Measurements from ENCODE around the gene ZBTB12. TPM values are rescaled to one million over a fixed set of nuclear protein-coding genes. Genes with fewer than 3 reads are reported as not detected.

The ZBTB12 gene
- polyA plus RNA-seq, 1 donor (not counting 4 experiments of a cell fraction or from before 2014, with no cell fraction given), result 0.64 TPM

- no peaks in the 10 kb centered on the region for H3K9me1 ChIP-seq (ENCODE audit: control insufficient read depth, extremely low read depth, insufficient read depth, low read length)
- peaks cover 12% of the 10 kb centered on the region for H3K4me1 ChIP-seq (ENCODE audit: control insufficient read depth, extremely low read depth, insufficient read depth, low read length)
- H3K9me3 ChIP-seq (ENCODE audit: control insufficient read depth, low read depth, low read length), result no peaks in the 10 kb centered on the region
- peak within 1 kb of the TSS; percentile 71 for H3K27ac ChIP-seq (ENCODE audit: control insufficient read depth, insufficient read depth, low read length)
- peaks cover 5% of the 10 kb centered on the region for H3K79me2 ChIP-seq (ENCODE audit: control insufficient read depth, insufficient read depth, low read length)
- DNase-seq (ENCODE audit: low read depth, low spot score) (peak; percentile 99), FAIRE-seq (peak; percentile 17)
- no peaks in the 10 kb centered on the region for H3K27me3 ChIP-seq (ENCODE audit: control insufficient read depth, extremely low read depth, insufficient read depth, low read length)
- H3K36me3 ChIP-seq (ENCODE audit: control insufficient read depth in 2 of 2, extremely low read depth in 1 of 2, insufficient read depth in 2 of 2, low read length in 2 of 2), result peaks cover 11 to 15% of the 10 kb centered on the region in 2 experiments
- H2AFZ ChIP-seq (ENCODE audit: control insufficient read depth, low read length), result peak within 1 kb of the TSS; percentile 88
- no peaks in the 10 kb centered on the region for H4K20me1 ChIP-seq (ENCODE audit: control insufficient read depth, extremely low read depth, insufficient read depth, low read length)
- peak within 1 kb of the TSS; percentile 85 for H3K9ac ChIP-seq (ENCODE audit: control insufficient read depth, extremely low read depth, insufficient read depth, low read length)
- TF ChIP-seq EZH2 (IDR thresholded peaks at IDR 0.05; ENCODE audit: low read length), result no peak
- no peak for TF ChIP-seq CTCF (optimal IDR thresholded peaks at IDR 0.05 in 1 of 3, IDR thresholded peaks at IDR 0.05 in 1 of 3, conservative IDR thresholded peaks at IDR 0.05 in 1 of 3; ENCODE audit: extremely low read depth in 1 of 3, insufficient read depth in 2 of 3, low read length in 3 of 3)
- dilution Hi-C loops (cut with MboI; ENCODE audit: extremely low pct_ligation_motif_present, low sequenced_read_pairs), result no loop called here
- peak within 1 kb of the TSS; percentile 96 for H3K4me2 ChIP-seq (ENCODE audit: control insufficient read depth, extremely low read depth, insufficient read depth, low read depth, low read length)
- H3K4me3 ChIP-seq (ENCODE audit: control insufficient read depth in 2 of 3, extremely low read depth in 1 of 3, insufficient read depth in 2 of 3, low read depth in 1 of 3, low read length in 3 of 3), result peak within 1 kb of the TSS; percentile 63 to 90 (median 89)
Observed at GRCh38 chr6:31862344-31863235, 39.3 kb downstream of the ZBTB12 start, which contains the start of gene NEU1. Gene NEU1 (minus strand): TSS chr6:31862821. CDS start chr6:31862776, 45 bp downstream.

GRCh38 chr6:31861919-31862343, 40.0 kb downstream of the ZBTB12 start:
- H3K79me2 ChIP-seq (ENCODE audit: control insufficient read depth, insufficient read depth, low read length), result peaks cover 5% of the 10 kb centered on the region
- H3K9me1 ChIP-seq (ENCODE audit: control insufficient read depth, extremely low read depth, insufficient read depth, low read length), result no peaks in the 10 kb centered on the region
- TF ChIP-seq CTCF (optimal IDR thresholded peaks at IDR 0.05 in 1 of 3, IDR thresholded peaks at IDR 0.05 in 1 of 3, conservative IDR thresholded peaks at IDR 0.05 in 1 of 3; ENCODE audit: extremely low read depth in 1 of 3, insufficient read depth in 2 of 3, low read length in 3 of 3), result no peak
- no peak for TF ChIP-seq EZH2 (IDR thresholded peaks at IDR 0.05; ENCODE audit: low read length)
- peaks cover 14 to 15% of the 10 kb centered on the region in 2 experiments for H3K36me3 ChIP-seq (ENCODE audit: control insufficient read depth in 2 of 2, extremely low read depth in 1 of 2, insufficient read depth in 2 of 2, low read length in 2 of 2)
- peaks cover 12% of the 10 kb centered on the region for H3K4me1 ChIP-seq (ENCODE audit: control insufficient read depth, extremely low read depth, insufficient read depth, low read length)
- no peaks in the 10 kb centered on the region for H3K27me3 ChIP-seq (ENCODE audit: control insufficient read depth, extremely low read depth, insufficient read depth, low read length)
- FAIRE-seq (no peak), DNase-seq (ENCODE audit: low read depth, low spot score) (no peak)
- peak overlapping the region; percentile 96 for H3K4me2 ChIP-seq (ENCODE audit: control insufficient read depth, extremely low read depth, insufficient read depth, low read depth, low read length)
- dilution Hi-C loops (cut with MboI; ENCODE audit: extremely low pct_ligation_motif_present, low sequenced_read_pairs), result no loop called here
- H2AFZ ChIP-seq (ENCODE audit: control insufficient read depth, low read length), result peak overlapping the region; percentile 68
- H3K9ac ChIP-seq (ENCODE audit: control insufficient read depth, extremely low read depth, insufficient read depth, low read length), result peak overlapping the region; percentile 85
- H4K20me1 ChIP-seq (ENCODE audit: control insufficient read depth, extremely low read depth, insufficient read depth, low read length), result no peaks in the 10 kb centered on the region
- no peaks in the 10 kb centered on the region for H3K9me3 ChIP-seq (ENCODE audit: control insufficient read depth, low read depth, low read length)
- H3K27ac ChIP-seq (ENCODE audit: control insufficient read depth, insufficient read depth, low read length), result peak overlapping the region; percentile 71
- peak overlapping the region; percentile 63 to 90 (median 89) for H3K4me3 ChIP-seq (ENCODE audit: control insufficient read depth in 2 of 3, extremely low read depth in 1 of 3, insufficient read depth in 2 of 3, low read depth in 1 of 3, low read length in 3 of 3)

All from keratinocyte (primary cell).